Choroid plexus epithelial cell (primary cell): ENCODE results near the gene TSFM.

Source experiments
- DNase-seq: peaks from one replicate; pipeline ENCODE4 v3.0.0-alpha.2; 2010; ENCODE audit warnings: low read depth
- H3K4me3 ChIP-seq: 2 replicates; pipeline ENCODE4 v1.5.1; 2011; ENCODE audit warnings: low read depth, mild to moderate bottlenecking, control low read depth, low read length, moderate library complexity
- CTCF ChIP-seq: conservative IDR thresholded peaks from 2 replicates; pipeline ENCODE4 v1.5.1; 2011; ENCODE audit warnings: low read depth, mild to moderate bottlenecking, control low read depth, inconsistent platforms, low read length, moderate library complexity

Gene TSFM

DNA sequence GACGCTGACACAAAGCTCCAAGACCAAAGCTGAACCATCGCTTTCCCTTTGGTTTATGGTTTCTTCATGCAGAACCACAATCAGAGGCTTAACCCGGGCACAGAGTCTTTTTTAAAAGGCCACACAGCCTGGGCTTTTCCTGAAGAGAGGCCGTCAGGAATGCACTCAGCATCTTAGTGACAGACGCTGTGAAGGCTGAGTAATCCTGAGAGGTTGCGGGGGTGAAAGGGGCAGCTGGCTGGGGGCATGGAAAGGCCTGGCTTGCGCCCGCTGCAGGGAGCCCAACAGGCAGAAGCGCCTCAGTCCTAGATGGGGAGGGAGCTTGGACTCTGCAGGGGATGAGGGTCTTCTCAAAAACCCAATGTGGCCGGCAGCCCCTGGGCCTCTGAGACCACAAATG, 50.4 kb downstream of the TSFM start:
- DNase-seq: peak; percentile 37
- no peak overlapping the region for H3K4me3 ChIP-seq
- TF ChIP-seq CTCF: no peak

DNA sequence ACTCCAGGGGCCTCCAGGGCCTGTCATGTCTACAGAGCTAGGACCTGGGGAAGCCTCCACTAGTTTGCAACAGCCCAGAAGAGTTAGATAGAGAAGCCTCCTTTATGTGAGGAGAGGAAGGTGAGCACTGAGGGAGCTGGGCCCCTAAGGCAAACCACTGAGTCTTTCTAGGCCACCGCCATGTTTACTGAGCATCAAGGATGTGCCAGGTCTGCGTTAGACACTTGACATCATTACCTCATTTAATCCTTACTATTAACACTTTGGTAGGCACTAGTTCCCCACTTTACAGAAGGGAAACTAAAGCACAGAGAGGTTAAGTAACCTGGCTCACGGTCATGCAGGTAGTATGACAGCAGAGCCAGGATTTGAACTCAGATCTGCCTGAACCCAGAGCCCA, 51.1 kb downstream of the TSFM start:
- no peak for TF ChIP-seq CTCF
- H3K4me3 ChIP-seq: no peak overlapping the region

DNA sequence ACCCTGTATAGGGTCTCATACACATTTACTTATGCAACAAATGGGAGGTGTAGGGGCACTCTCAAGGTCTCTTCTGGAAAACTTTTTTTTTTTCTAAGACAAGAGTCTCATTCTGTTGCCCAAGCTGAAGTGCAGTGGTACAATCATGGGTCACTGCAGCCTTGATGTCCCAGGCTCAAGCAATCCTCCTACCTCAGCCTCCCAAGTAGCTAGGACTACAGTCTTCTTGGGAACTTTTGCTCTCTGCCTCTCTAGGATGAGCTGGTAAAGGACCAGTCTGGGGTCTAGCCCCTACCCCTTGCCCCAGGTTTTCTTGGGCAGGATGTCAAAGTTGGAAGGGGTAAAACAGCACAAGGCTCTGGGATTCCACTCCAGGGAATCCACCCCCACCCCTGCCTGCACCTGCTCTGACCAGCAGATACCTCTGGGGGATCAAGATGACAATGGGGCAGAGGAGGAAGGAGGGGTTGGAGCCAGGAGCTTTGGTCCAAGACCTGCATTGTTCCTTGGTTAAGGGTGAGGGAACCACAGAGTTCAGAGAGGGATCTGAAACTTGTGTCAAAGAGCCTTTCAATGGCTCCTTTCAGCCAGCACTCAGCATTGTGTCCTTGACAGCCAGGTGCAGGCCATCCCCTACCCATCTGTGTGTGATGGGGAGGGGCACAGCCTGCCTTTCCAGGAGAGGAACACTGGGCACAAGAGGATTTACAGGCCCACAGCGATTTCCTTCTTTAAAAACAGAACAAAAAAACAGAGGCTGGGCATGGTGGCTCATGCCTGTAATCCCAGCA, 51.7 kb downstream of the TSFM start:
- TF ChIP-seq CTCF: no peak
- H3K4me3 ChIP-seq: no peak overlapping the region
- no peak for DNase-seq

More for the DNA sequence above, 51.1 kb downstream of the TSFM start:
- DNase-seq: no peak

DNA sequence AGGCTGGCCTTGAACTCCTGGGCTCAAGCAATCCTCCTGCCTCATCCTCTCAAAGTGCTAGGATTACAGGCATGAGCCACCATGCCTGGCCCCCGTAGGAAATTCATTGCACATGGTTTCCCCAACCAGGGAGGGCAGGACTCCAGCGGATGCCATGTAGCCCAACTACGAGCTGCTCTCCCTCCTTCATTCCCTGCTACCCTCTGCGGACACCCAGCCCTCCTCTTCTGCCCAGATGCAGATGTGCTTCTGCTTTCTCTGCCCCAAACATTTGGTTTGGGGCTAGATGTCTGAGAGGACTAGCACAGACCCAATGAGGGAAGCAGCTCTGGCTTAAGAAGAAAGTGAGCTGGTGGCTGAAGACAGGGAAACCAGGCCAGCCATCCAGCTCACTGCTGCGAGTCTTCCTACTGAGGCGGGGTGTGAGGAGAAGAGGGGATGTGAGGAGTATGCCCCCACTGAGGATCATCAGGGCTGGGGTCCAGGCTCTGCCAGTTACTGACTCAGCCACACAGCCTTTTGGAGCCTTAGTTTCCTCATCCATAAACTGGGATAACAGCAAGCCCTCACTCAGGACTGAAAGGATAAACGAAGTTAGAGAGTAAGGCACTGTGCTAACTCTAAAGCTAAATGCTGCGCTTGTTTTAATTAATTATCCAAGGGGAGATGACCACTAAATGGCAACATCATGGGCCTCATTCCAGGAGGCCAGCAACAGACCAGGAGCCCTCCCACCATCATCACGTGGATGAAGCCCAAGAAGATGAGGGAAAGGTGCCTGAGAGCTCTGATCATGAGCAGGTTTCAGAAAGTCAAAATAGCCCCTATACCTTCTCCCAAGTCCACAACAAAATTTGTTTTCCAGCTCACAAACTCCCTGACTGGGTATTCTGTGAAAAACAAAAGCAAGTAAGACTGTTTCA, 53.0 kb downstream of the TSFM start:
- no peak overlapping the region for H3K4me3 ChIP-seq
- TF ChIP-seq CTCF: no peak
- no peak for DNase-seq

DNA sequence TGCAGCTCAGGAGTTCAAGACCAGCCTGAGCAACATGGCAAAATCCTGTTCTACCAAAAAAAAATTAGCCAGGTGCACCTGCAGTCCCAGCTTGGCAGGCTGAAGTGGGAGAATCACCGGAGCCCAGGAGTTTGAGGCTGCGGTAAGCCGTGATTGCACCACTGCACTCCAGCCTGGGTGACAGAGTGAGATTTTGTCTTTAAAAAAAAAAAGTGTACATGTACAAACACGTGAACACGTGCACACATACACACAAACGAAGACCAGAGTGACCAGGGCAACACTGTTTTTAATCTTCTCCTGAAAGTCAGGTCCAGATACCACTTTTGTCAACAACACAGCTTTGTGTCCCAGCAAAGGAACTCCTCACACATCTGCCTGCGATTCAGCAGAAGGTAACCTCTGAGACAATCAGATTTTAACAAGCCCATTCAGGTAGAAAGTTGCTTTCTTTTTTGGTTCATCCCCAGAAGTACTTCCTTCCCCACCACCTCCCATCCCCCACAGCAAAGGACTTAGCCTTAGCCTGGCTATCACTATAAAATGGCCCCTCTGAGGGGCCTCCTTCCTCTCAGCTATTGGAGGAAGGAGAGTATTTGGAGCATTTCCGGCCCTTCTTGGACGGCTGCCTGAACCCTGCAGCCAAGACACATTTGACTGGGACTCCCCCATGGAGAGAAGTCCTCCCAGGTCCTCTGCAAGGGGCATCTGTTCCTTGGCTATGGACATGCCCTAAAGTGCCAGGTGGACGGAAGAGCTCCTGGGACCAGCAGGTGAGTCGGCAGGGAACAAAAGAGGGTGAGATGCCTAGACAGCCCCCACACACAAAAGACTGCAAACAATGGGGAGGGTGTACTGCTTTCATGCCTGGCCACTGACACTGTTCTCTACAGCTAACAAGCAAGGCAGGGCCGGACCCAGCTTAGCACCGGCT, 54.1 kb downstream of the TSFM start:
- peak; percentile 92 for DNase-seq
- peak overlapping the region; percentile 26 for H3K4me3 ChIP-seq
- TF ChIP-seq CTCF: no peak

- H3K4me3 ChIP-seq: no peak overlapping the region
- TF ChIP-seq CTCF: no peak
- peak; percentile 72 for DNase-seq
Measured at GRCh38 chr12:57837864-57838562, 55.4 kb downstream of the TSFM start.
